GM23338 (cell line): ENCODE results near the gene STEAP3.

Experiments used
- CREB1 ChIP-seq: fragments of 250-450 bp; sonication (Bioruptor Pico); IDR thresholded peaks from 2 replicates; pipeline ENCODE4 v1.5.0; 2020; ENCODE audit warnings: low read depth, mild to moderate bottlenecking, moderate library complexity
- CTCF ChIP-seq, 2 experiments: fragments of 200-600 bp in 1 of 2; sonication (generic) in 1 of 2; conservative IDR thresholded peaks; 2 replicates each; pipeline versions ENCODE4 v1.5.1 to v1.6.1; 2016 to 2017; ENCODE audit warnings: antibody characterized with exemption in 2 of 2, low read depth in 2 of 2, mild to moderate bottlenecking in 2 of 2, moderate library complexity in 1 of 2
- ETS1 ChIP-seq: IDR thresholded peaks from 2 replicates; pipeline ENCODE4 v1.6.1; 2016; ENCODE audit warnings: antibody characterized with exemption
- EZH2 ChIP-seq: fragments of 200-600 bp; sonication (generic); IDR thresholded peaks from one replicate; pipeline ENCODE4 v1.8.0; 2017; ENCODE audit warnings: antibody characterized with exemption, mild to moderate bottlenecking, low read depth; ENCODE audit not compliant: unreplicated experiment
- EZH2phosphoT487 ChIP-seq: fragments of 200-600 bp; sonication (generic); IDR thresholded peaks from one replicate; pipeline ENCODE4 v1.8.1; 2018; ENCODE audit warnings: antibody characterized with exemption; ENCODE audit not compliant: unreplicated experiment
- JUNB ChIP-seq: IDR thresholded peaks from one replicate; pipeline ENCODE4 v1.6.1; 2016; ENCODE audit warnings: antibody characterized with exemption; ENCODE audit not compliant: unreplicated experiment
- NANOG ChIP-seq: IDR thresholded peaks from 2 replicates; pipeline ENCODE4 v1.6.1; 2016; ENCODE audit warnings: antibody characterized with exemption, borderline replicate concordance
- POLR2AphosphoS5 ChIP-seq: IDR thresholded peaks from 2 replicates; pipeline ENCODE4 v1.6.1; 2016; ENCODE audit warnings: antibody characterized with exemption, low read depth
- REST ChIP-seq: IDR thresholded peaks from one replicate; pipeline ENCODE4 v1.6.1; 2018; ENCODE audit warnings: antibody characterized with exemption; ENCODE audit not compliant: unreplicated experiment
- STAT1 ChIP-seq: IDR thresholded peaks from one replicate; pipeline ENCODE4 v1.6.1; 2016; ENCODE audit warnings: antibody characterized with exemption; ENCODE audit not compliant: unreplicated experiment
- ZNF114 ChIP-seq: fragments of 250-450 bp; sonication (Bioruptor Pico); IDR thresholded peaks from 2 replicates; pipeline ENCODE4 v1.5.0; 2020; ENCODE audit warnings: mild to moderate bottlenecking, moderate library complexity
- ZNF331 ChIP-seq: fragments of 250-450 bp; sonication (Bioruptor Pico); IDR thresholded peaks from 2 replicates; pipeline ENCODE4 v1.5.0; 2020; ENCODE audit warnings: low read depth, mild to moderate bottlenecking, moderate library complexity
- ZNF462 ChIP-seq: fragments of 250-450 bp; sonication (Bioruptor Pico); IDR thresholded peaks from 2 replicates; pipeline ENCODE4 v1.5.0; 2020; ENCODE audit warnings: mild to moderate bottlenecking, moderate library complexity

- TF ChIP-seq CTCF (conservative IDR thresholded peaks at IDR 0.05; ENCODE audit: low read depth in 2 of 2) (no peak), CREB1 (no peak), EZH2 (no peak), REST (no peak), POLR2AphosphoS5 (no peak), EZH2phosphoT487 (no peak), NANOG (no peak), JUNB (no peak), ZNF331 (CRISPR knock-in tag) (no peak), ETS1 (no peak), ZNF114 (CRISPR knock-in tag) (no peak), ZNF462 (CRISPR knock-in tag) (no peak), STAT1 (no peak)
Observed at GRCh38 chr2:119247844-119248271, 24.2 kb downstream of the STEAP3 start.
